Astrocyte of the cerebellum (primary cell): ENCODE results near the gene CAMTA1.

Source experiments
- DNase-seq: peaks from one replicate; pipeline ENCODE4 v3.0.0-alpha.2; 2011; ENCODE audit warnings: low read depth
- H3K4me3 ChIP-seq: 2 replicates; pipeline ENCODE4 v1.5.1; 2011; ENCODE audit warnings: mild to moderate bottlenecking, low read depth, low read length, moderate library complexity
- CTCF ChIP-seq: IDR thresholded peaks from 2 replicates; pipeline ENCODE4 v1.5.1; 2012; ENCODE audit warnings: low read length, low read depth, moderate library complexity, mild to moderate bottlenecking; ENCODE audit errors: missing control alignments
- in situ Hi-C: cut with HindIII; loops from 2 replicates; pipeline ENCODE4 v1.10.0; 2017; ENCODE audit warnings: low sequenced_read_pairs

Gene CAMTA1

GRCh38 chr1:6947952-6948351 lies 162.7 kb downstream of the CAMTA1 start:
- DNase-seq: no peak
- in situ Hi-C loops: no loop called here
- TF ChIP-seq CTCF: no peak
- H3K4me3 ChIP-seq: no peak overlapping the region

GRCh38 chr1:6948416-6948815 lies 163.2 kb downstream of the CAMTA1 start:
- no peak for TF ChIP-seq CTCF
- DNase-seq: no peak
- in situ Hi-C loops: no loop called here
- H3K4me3 ChIP-seq: no peak overlapping the region

GRCh38 chr1:6948861-6949260 lies 163.6 kb downstream of the CAMTA1 start:
- no peak for DNase-seq
- no peak for TF ChIP-seq CTCF
- in situ Hi-C loops: no loop called here
- no peak overlapping the region for H3K4me3 ChIP-seq

GRCh38 chr1:6950001-6950765 lies 164.9 kb downstream of the CAMTA1 start:
- no peak for TF ChIP-seq CTCF

GRCh38 chr1:6951536-6951935 lies 166.3 kb downstream of the CAMTA1 start:
- in situ Hi-C loops: no loop called here

More at GRCh38 chr1:6950001-6950765, 164.9 kb downstream of the CAMTA1 start:
- in situ Hi-C loops: no loop called here
- no peak for DNase-seq
- no peak overlapping the region for H3K4me3 ChIP-seq

GRCh38 chr1:6953216-6953615 lies 168.0 kb downstream of the CAMTA1 start:
- in situ Hi-C loops: no loop called here
- H3K4me3 ChIP-seq: no peak overlapping the region
- DNase-seq: no peak
- no peak for TF ChIP-seq CTCF

More at GRCh38 chr1:6951536-6951935, 166.3 kb downstream of the CAMTA1 start:
- H3K4me3 ChIP-seq: no peak overlapping the region
- TF ChIP-seq CTCF: no peak
- no peak for DNase-seq
